GM11168 (cell line): ENCODE data around the gene PTPRR.
"Not testable (repeated sequence)": the region's sequence is repeated elsewhere in the genome, so short reads cannot be mapped to it uniquely, and the experiment has no call there.

Experiments
- in situ Hi-C: fragments of 300-500 bp; cut with MboI; formaldehyde crosslinking; loops from one replicate; pipeline ENCODE4 v1.12.0; 2022; ENCODE audit warnings: low sequenced_read_pairs; ENCODE audit not compliant: unreplicated experiment

The PTPRR gene

DNA sequence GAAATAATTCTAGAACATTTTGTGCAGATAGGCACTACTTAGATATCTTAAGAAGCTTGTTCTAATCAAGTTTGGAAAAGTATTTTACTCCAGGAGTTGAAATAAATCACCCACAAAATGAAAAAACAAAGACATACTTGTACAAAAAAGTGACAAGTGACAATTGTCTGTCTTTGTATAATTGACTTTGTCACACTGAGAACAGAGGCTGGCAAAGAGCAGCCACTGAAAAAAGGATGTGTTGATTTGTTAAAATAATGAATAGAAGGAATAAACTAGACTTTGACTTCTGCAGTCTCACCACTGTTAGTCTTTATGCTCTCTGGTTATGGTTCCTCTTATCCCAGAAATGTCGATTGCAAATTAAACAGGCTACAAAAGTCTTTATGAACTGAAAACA, 77.6 kb downstream of the PTPRR start:
- in situ Hi-C loops: no loop called here

DNA sequence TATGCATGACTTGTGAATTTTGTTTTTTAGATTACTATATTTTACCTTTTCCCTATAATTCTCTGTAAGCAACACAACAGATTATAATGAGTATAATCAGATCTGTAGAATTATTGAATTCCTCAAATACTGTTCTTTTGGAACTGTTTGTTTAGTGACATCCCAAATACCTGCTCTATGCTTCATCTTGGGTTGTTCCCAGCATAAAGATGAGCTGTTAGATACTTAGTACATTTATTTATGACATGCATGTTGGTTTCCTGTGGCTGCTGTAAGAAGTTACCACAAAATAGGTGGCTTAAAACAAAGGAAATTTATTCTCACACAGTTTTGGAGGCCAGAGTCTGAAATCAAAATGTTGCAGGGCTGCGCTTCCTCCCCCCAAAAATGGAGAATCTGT, 78.4 kb downstream of the PTPRR start:
- in situ Hi-C loops: no loop called here

DNA sequence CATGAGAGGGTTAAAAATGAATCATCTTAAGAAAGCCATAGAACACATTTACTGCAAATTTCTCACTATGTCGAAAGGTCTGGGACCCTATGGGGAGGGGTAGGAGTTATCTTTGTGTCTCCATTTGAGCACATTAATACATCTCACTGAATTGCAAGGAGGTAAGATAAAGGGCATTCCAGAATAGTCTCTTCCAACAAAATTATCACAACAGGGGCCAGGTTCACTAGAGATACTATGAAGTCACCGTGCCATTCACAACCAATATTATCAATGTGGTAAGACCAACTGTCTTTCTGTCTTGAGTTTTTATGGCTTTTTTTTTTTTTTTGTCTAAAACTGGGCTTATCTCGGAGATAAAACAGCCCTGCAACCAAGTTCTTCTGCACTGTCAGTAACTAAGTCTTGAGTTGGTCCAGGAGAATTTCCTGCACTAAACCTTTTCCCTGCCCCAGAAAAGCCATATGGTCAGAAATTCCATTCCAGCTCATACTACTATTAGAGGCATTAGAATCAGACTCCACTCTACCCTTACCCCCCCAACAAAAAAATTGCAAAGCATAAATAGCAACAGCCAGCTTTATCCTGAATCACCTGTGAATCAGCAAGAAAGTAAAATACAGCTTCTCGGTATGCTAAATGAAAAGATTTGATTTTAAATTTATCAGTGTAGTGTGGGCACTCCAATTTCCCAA, 79.7 kb downstream of the PTPRR start:
- in situ Hi-C loops: no loop called here

DNA sequence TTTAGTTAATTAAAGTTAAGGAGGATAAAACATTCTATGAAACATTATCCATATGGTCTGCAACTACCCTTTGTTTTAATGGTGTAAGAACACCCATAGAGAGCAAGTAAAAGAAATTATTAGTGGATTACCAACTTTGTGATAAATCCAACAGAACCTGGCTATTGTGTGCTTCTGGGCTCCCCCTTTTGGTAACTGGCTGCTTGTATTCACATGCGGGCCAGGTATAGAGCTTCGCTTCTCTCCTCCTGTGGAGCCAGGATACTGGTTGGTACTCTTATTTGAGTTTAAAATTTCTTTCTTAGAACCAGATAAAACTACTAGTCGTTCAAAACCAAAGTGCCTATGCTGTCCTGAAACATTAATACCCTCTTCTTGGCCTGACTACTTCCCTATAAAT, 81.0 kb downstream of the PTPRR start:
- in situ Hi-C loops: no loop called here

DNA sequence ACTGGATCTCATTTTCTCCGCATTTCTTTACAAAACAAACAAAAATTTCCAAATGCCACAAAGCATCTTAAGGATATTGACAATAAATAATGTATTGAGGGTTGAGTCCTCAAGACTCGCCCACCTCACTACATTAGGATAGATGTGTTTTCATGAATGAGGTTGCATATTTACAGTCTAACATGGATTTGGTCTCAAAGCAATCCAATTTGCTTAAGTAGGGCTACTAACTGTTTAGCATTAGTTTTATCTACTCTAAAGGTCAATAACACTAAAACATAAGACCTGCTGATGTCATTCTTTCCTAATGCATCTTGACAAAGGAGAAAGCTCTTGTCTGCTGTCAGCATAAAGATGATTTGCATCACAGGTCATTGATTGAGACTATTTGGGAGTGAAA, 82.4 kb downstream of the PTPRR start:
- in situ Hi-C loops: no loop called here

DNA sequence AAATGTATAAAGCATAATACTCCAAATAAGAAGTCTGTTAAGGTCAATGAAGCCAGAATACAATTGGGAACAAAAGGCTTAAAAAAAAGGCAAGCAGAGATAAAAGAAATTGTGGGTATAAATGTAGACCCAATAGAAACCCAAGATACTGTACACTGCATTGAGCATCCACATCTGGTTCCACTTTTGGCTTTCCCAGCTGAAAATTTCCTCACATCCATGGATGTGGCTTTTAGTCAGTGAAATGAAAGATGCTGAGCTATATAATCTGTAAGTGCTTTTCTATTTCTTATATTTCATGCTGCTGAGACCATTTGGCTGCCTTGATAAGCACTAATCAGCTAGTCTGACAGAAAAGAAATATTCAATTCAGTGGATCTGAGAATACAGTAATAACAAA, 83.5 kb downstream of the PTPRR start:
- in situ Hi-C loops: no loop called here

DNA sequence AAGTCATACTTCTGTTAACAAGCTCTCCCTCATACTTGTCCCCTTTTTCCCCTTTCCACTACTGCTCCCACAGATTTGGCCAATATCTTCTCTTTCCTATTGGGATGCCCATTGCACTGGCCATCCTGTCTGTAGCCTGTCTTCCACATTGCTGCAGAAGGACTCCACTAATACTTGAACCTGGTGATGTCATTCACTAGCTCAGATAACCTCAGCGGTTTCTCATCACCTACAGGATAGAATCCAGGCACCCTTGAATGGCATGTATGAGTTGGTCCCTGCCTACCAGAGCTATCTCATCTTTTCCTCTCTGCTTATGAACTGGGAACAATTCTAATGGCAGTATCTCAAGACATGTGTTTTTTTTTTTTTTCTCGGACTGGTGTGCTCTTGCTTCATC, 84.6 kb downstream of the PTPRR start:
- in situ Hi-C loops: no loop called here

DNA sequence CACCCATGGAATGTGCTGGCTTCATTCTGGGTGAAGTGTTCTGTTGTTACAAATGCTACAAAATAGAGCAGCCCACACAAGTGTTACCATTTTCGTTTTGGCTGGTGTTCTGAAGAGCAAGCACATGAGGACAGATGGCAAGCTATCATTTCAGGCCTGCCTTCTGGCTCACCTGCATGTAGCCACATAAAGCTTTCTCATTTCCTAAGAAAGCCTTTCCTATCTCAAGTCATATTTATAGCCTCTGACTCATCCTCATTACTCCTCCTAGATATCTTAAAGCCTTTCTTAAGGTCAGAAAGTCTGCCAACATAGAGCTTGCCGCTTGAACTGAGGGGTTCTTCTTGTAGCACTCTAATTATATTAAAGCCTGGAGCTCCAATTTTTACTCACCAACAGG, 89.0 kb downstream of the PTPRR start:
- in situ Hi-C loops: no loop called here

DNA sequence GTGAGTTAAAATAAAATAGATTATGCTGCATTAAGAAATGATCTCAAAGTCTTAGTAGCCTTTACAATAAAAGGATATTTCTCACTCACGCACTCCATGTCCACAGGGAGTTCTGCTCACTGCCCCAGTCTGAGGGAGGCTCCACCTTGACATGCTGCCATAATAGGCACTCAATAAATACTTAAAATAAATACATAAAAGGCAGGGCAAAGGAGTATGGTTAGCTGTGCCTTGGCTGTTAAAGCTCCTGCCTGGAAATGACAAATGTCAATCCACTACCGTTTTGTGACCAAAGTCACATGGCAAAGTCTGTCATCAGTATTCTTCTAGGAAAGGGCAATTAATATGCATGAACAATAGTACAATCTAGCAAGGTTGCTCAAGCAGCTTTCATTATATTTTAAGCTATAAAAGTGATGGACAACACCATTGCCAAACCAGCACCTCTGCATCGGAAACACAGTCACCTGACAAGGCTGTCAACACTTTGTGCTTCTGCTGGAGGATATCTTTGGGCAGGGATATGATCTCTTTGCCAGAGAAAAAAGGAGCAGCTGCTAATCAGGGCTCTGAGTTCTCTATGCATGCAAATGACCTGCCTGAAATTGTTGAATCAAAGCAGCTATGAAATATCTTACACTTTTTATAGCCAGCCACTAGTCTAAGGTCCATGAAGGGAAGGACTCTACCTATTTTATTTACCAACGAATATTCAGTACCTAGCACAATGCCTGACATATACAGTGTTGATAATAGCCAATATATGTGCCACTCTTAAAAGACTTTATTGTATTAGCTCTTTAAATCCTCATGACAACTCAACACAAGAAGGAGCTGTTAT, 90.1 kb downstream of the PTPRR start:
- in situ Hi-C loops: no loop called here

DNA sequence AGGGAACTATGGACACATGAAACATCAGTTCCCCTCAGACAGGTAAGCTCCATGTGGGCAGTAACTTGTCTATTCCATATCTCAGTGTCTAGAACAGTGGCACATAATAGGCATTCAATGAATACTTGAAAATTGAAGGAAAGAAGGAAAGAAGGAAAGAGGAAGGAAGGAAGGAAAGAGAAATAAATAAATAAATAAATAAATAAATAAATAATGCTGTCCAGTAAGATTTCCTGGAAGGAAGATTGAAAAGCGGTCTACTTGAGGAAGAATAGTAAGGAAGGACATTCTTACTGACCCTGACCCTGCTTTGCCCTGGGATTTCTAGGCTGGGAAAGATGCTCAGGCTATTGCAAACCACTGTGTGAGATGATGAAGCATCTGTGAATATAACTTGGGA, 91.5 kb downstream of the PTPRR start:
- in situ Hi-C loops: no loop called here

DNA sequence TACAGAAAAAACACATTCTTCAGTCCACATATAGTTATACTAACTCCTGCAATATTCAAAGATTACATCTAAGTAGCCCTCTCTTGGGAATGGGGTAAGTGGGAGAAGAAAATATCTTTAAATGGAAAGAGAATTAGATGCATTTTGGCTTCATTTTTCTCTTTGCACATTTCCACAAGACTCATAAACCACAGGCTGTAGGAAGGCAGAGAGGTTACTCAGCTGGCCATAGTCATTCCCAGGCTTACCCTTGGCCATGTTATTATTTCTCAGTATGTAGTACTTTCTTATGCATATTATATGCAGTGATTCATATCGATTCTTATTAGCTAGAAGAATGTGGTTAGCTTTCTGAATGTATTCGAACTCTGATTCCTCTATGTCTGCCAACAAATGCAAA, 92.2 kb downstream of the PTPRR start:
- in situ Hi-C loops: no loop called here

DNA sequence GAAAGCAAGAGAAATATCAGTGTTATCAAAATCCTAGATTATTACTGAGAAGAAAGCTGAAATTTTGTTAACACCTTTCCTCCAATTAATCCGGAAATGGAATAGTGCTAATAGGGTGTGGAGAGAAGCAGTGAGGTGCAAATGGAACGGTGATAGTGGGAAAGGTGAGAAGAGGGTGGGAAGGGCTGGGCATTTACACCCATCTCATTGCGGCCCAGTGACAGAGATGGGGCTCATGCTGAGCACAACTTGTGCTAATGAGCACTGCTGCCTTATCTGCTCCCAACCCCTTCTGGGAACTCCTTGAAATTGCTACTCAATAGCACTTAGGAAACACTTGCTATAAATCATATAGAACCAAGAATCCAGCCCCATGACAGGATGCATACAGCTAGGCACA, 94.4 kb downstream of the PTPRR start:
- in situ Hi-C loops: no loop called here

DNA sequence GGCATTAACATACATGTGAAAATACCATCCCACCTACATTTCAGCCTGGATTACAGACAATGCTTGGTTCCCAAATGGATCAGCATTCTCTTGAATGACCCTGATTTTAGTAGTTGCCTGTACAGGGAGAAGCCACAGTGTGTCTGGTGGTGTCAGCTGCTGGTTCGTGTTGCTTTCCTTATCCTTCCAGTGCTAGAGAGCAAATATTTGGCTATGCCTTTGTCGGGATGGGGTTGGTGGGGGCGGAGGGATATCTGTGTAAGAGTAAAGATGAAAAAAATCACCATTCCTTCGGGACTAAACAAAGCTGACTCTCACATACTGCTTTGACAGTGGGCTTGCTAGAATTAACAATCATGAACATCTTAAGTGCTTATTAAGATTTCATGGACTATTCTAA, 96.0 kb downstream of the PTPRR start:
- in situ Hi-C loops: no loop called here

DNA sequence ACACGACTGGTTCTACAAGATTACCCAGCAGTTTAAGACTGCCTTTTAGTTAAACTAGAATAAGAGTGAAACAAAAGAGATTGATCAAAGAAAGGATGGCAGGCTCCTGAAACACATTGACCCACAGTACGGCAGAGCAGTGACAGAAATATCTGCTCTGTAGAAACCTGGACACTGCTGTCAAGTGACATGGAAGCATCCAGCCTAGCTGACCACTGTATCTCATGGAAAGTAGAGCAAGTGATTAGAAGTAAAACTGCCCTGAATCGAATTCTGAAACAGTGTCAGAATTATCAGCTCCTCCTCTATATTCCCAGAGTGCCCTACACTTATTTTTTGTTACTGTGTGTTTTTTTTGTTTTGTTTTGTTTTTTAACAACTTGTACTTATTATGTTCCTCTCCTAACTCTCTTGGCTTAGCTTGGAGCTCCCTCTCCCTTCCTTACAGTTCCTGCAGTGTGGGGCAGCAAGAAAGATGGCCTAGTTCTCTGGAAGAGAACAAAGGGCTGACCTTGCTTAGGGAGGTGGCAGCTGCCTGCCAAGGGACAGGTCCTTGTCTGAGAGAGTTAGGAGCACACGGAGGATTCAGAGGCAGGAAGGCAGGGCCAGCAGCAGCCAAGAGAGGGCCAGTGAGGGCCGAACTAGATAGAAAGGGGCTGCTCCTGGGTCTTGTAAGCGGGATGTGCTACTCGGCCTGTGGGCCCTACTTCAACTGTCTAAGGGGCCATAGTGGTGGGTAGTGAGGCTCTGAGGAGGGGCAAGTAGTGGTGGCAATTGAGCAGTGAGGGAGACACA, 97.2 kb downstream of the PTPRR start:
- in situ Hi-C loops: no loop called here

DNA sequence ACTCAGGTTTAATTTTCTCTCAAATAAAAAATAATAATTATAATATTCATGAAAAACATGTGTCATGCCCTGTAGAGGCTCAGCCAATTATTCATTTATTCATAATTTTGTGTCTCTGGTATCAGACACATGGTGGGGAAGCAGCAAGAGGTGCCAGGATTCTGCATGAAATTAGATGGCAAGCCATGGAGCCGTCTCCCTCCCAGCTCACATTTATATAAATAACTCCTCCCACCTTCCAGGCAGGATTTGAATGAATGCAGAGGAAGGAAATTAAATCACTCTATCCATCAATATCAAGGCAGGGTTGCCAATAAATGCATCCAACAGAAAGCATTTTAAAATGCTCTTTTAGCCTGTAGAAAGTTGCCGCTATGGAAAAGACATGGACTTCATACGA, 98.1 kb downstream of the PTPRR start:
- in situ Hi-C loops: no loop called here

DNA sequence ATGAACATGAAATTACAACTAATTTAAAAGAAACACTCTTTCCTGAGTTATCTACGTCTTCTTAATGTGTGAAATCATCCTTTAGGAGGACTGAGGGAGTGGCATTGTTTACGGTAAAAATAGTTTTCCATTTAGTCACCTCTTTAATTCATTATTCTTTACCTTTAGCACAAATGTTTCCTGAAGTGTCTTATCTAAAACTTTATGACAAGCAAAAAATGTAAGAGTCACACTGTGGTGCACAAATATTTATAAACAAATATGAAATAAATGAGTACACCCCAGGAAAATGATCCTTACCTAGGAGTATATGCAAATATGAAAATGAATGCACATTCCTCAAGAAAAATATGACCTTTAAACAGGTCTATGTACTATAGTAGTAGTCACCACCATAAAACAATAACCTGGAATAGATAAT, 104.6 kb downstream of the PTPRR start:
- in situ Hi-C loops: no loop called here

DNA sequence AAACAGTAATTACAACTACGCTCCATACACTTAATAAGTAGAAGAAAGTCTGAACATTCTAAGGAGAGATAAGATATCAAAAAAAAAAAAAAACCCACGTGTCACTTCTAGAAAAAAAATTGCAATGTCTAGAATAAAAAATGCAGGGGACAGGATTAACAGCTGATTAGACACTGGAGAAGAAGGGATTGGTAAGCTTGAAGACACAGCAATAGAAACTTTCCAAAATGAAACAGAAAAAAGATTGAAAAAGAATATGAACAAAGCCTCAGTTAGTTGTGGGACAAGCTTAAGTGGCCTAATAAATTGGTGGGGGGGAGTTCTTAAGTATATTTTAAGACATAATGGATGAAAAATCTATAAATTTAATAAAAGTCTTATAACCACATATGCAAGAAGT, 105.5 kb downstream of the PTPRR start:
- in situ Hi-C loops: no loop called here

DNA sequence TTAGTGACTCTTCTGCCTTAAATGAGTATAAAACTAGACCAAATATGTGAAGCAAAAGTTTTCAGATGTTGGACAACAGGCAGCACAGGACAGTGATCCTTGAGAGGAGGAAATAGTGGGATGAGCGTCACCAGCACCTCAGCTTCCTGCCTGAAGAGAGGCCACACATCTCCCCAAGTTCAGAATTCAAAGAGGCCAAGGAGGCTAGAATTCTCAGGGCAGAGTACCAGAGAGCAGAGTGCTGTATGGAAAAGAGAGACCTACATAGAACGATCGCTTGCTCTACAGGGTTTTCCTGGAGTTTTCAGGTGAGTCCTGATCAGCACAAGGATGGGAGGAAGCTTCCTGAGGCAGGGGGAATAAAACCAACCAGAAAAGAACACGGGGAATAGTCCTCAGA, 107.0 kb downstream of the PTPRR start:
- in situ Hi-C loops: no loop called here

DNA sequence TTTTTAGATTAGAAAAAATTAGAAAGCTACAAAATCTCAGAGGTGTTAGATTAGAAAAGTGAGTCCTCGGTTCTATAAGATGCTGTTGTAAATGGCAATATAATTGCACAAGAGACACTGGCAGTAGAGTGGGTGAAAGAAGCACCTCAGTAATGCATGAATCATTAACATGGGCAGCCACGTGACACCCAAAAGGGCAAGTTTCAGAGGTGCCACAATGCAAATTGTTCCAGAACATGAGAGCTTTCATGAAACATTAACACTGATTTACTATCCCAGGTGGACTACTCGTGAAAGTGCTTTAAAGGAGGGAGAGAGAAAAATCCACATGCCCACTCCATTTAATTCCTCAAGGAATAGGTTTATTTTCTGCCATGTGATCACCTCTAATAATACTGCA, 108.4 kb downstream of the PTPRR start:
- in situ Hi-C loops: no loop called here

DNA sequence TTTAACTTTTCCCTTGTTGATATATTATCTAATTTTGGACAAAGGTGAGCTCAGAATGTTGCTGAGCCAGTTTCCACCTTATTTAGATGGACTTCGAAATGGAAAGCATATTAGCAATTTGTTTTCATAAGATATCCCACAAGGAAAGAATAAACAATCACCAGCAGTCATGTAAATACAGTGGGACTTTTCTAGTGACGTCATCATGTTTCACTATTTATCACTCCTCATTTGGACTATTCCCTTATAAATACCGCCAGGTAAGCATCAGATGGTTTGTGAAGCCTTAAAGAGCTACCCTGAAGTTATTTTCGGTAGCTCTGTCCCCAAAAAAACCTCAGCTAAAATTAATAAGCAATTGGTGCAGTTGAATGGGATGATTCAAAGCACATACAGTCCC, 110.7 kb downstream of the PTPRR start:
- in situ Hi-C loops: no loop called here

DNA sequence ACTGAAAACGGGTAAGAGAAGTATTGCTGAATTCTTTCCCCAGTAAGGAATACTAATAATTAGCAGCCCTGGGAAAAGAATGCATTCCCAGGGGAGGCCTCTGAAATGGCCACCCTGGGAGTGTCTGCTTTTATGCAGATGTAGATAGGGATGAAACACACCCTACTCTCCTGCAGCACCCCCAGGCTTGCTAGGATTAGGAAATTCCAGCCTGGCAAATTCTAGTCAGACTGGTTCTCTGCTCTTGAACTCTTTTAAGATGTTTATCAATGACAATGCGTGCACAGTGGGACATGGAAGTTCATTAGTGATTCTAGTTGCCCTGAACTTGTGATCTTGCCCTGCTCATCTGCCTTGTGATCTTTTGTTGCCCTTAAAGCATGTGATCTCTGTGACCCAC, 112.5 kb downstream of the PTPRR start:
- in situ Hi-C loops: not testable (repeated sequence)
